Right cardiac atrium (tissue), 5 donors: ENCODE data around the gene C4BPB. TPM values are rescaled to one million over a fixed set of nuclear protein-coding genes. Genes with fewer than 3 reads are reported as not detected.

Source experiments
- ATAC-seq, 2 donors: fragments of 200-7000 bp; cut with Tn5 transposase; one replicate each; pipeline versions ENCODE4 v1.8.0 to v1.9.1; 2020; ENCODE audit warnings: moderate library complexity in 2 of 2, mild to moderate bottlenecking in 1 of 2
- DNase-seq, 3 donors: peaks; one replicate each; pipeline ENCODE4 v3.0.0-alpha.2; 2020
- H3K27ac ChIP-seq: one replicate; pipeline ENCODE4 v1.5.1; 2013; ENCODE audit warnings: mild to moderate bottlenecking, low read length, control low read depth, moderate library complexity
- H3K27me3 ChIP-seq: one replicate; pipeline ENCODE4 v1.6.1; 2013; ENCODE audit not compliant: control insufficient read depth, insufficient read depth
- H3K4me1 ChIP-seq: one replicate; pipeline ENCODE4 v1.6.1; 2013; ENCODE audit warnings: low read length; ENCODE audit not compliant: control insufficient read depth, insufficient read depth
- H3K4me3 ChIP-seq: one replicate; pipeline ENCODE4 v1.5.1; 2013; ENCODE audit warnings: low read length, control low read depth
- H3K9me3 ChIP-seq: one replicate; pipeline ENCODE4 v1.6.1; 2013; ENCODE audit warnings: low read length; ENCODE audit not compliant: control insufficient read depth
- WGBS: extraction: QIAGEN DNeasy Blood & Tissue Kit; methylation state at CpG from one replicate; pipeline ENCODE4 v1.1.7; 2013; 5-methylcytosine and 5-hydroxymethylcytosine counted together
- intact Hi-C, 4 donors: fragments of 100-400 bp; cut with DNase I; formaldehyde crosslinking; loops; one replicate each; pipeline versions ENCODE4 v1.11.0 to v1.14.0; 2022 to 2023
- polyA plus RNA-seq: library from polyadenylated mRNA; stranded (reverse); fragments of 200-250 nt; gene quantifications from one replicate; pipeline ENCODE4 v1.2.3, GENCODE V29; 2013
- total RNA-seq, 4 donors: library from RNA; stranded (reverse); fragmentation: NEBNext Ultra II Directional; extraction: Animal tissue kit (Norgen Biotek cat#: 25700); gene quantifications; one replicate each; pipeline ENCODE4 v1.2.1, GENCODE V29; 2021
- donor health status: healthy with polysubstance abuse.
- donor health status: DM: no; HTN: yes; CAD: no.
- donor health status: DM: no; HTN: no; CAD: no.
- donor health status: DM: no; HTN: yes; CAD: no; lungs with severe emphysema.
- donor health status: DM: yes; HTN: yes; CAD: no.

C4BPB gene
- total and polyA plus RNA-seq, 5 donors, result 0.05 to 0.43 TPM; not detected in 3

- under 1% methylated on average over 47 of the region's 47 CpGs for WGBS
- peak; percentile 93 to 98 (median 97) for DNase-seq
- peak; percentile 72 to 80 for ATAC-seq
- peak overlapping the region; percentile 73 for H3K27ac ChIP-seq
- H3K9me3 ChIP-seq, result no peaks in the 10 kb centered on the region
- intact Hi-C loops, result no loop called here
- no peaks in the 10 kb centered on the region for H3K4me1 ChIP-seq
- H3K27me3 ChIP-seq, result no peaks in the 10 kb centered on the region
- peak overlapping the region; percentile 93 for H3K4me3 ChIP-seq
Measured at GRCh38 chr1:207050480-207051190, 38.0 kb upstream of the C4BPB start.

GRCh38 chr1:207051191-207051943, 37.3 kb upstream of the C4BPB start, which contains the start of gene YOD1:
Gene YOD1 (minus strand): TSS chr1:207051208. CDS start chr1:207051030, 178 bp downstream.
- intact Hi-C loops, result no loop called here
- H3K4me3 ChIP-seq, result peak within 1 kb of the TSS; percentile 93
- no peaks in the 10 kb centered on the region for H3K4me1 ChIP-seq
- DNase-seq (no peak), ATAC-seq (no peak)
- H3K27me3 ChIP-seq, result no peaks in the 10 kb centered on the region
- no peaks in the 10 kb centered on the region for H3K9me3 ChIP-seq
- 61% methylated on average over 15 of the region's 15 CpGs for WGBS
- H3K27ac ChIP-seq, result peak within 1 kb of the TSS; percentile 73

- intact Hi-C loops, result no loop called here
- peak within 1 kb of the TSS; percentile 46 for H3K4me3 ChIP-seq
- peak; percentile 93 to 94 for ATAC-seq
- H3K9me3 ChIP-seq, result no peaks in the 10 kb centered on the region
- WGBS, result 3% methylated on average over 56 of the region's 56 CpGs
- peak; percentile 97 to 98 (median 98) for DNase-seq
- H3K27ac ChIP-seq, result peak within 1 kb of the TSS; percentile 83
- H3K27me3 ChIP-seq, result no peaks in the 10 kb centered on the region
- H3K4me1 ChIP-seq, result no peaks in the 10 kb centered on the region
Measured at GRCh38 chr1:207052911-207053769, 35.5 kb upstream of the C4BPB start, which contains the start of gene PFKFB2. Gene PFKFB2 (plus strand): TSS chr1:207053275. CDS start chr1:207054718, 1,443 bp downstream.

- no peak overlapping the region for H3K4me3 ChIP-seq
- no peak for DNase-seq
- H3K27ac ChIP-seq, result peak overlapping the region; percentile 13
- no peaks in the 10 kb centered on the region for H3K27me3 ChIP-seq
- H3K9me3 ChIP-seq, result no peaks in the 10 kb centered on the region
- no peak for ATAC-seq
- no peaks in the 10 kb centered on the region for H3K4me1 ChIP-seq
- 42% methylated on average over 2 of the region's 2 CpGs for WGBS
- intact Hi-C loops, result no loop called here
Measured at GRCh38 chr1:207054491-207054890, 34.2 kb upstream of the C4BPB start.

- Histone ChIP-seq H3K4me3 (no peak overlapping the region), H3K9me3 (no peaks in the 10 kb centered on the region), H3K27me3 (no peaks in the 10 kb centered on the region), H3K27ac (no peak overlapping the region), H3K4me1 (no peaks in the 10 kb centered on the region)
- ATAC-seq (no peak), DNase-seq (no peak)
- WGBS, result 50% methylated on average over 3 of the region's 3 CpGs
- intact Hi-C loops, result no loop called here
Measured at GRCh38 chr1:207055386-207056001, 33.2 kb upstream of the C4BPB start.

- no peak for ATAC-seq
- H3K9me3 ChIP-seq, result no peaks in the 10 kb centered on the region
- H3K4me1 ChIP-seq, result no peaks in the 10 kb centered on the region
- intact Hi-C loops, result no loop called here
- 90% methylated on average over 6 of the region's 6 CpGs for WGBS
- DNase-seq, result no peak
- H3K27ac ChIP-seq, result no peak overlapping the region
- no peaks in the 10 kb centered on the region for H3K27me3 ChIP-seq
- H3K4me3 ChIP-seq, result no peak overlapping the region
Measured at GRCh38 chr1:207056673-207057072, 32.0 kb upstream of the C4BPB start.

GRCh38 chr1:207058252-207058651, 30.4 kb upstream of the C4BPB start:
- WGBS, result 81% methylated on average over 4 of the region's 4 CpGs
- Histone ChIP-seq H3K27ac (no peak overlapping the region), H3K9me3 (no peaks in the 10 kb centered on the region), H3K4me3 (no peak overlapping the region), H3K27me3 (no peaks in the 10 kb centered on the region), H3K4me1 (no peaks in the 10 kb centered on the region)
- intact Hi-C loops, result no loop called here
- DNase-seq, result no peak
- no peak for ATAC-seq

GRCh38 chr1:207058878-207059867, 29.5 kb upstream of the C4BPB start:
- Histone ChIP-seq H3K9me3 (no peaks in the 10 kb centered on the region), H3K4me1 (no peaks in the 10 kb centered on the region), H3K27me3 (no peaks in the 10 kb centered on the region), H3K27ac (no peak overlapping the region), H3K4me3 (no peak overlapping the region)
- no peak for DNase-seq
- intact Hi-C loops, result no loop called here
- WGBS, result 82% methylated on average over 6 of the region's 6 CpGs
- no peak for ATAC-seq

- ATAC-seq, result peak in 1 of 2 donors; percentile 10
- intact Hi-C loops, result no loop called here
- DNase-seq, result no peak
- Histone ChIP-seq H3K4me3 (no peak overlapping the region), H3K4me1 (peaks cover 3% of the 10 kb centered on the region), H3K27ac (no peak overlapping the region), H3K27me3 (no peaks in the 10 kb centered on the region), H3K9me3 (no peaks in the 10 kb centered on the region)
- 48% methylated on average over 4 of the region's 4 CpGs for WGBS
Measured at GRCh38 chr1:207059881-207060280, 28.8 kb upstream of the C4BPB start.
